Activated CD4-positive, alpha-beta T cell treated with anti-CD3 and anti-CD28 coated beads, Interleukin-2, amount 10 ng/mL, durations not matched to agents 7 days and 5 days (primary cell): ENCODE measurements around the gene BMP10. TPM values are rescaled to one million over a fixed set of nuclear protein-coding genes. Genes with fewer than 3 reads are reported as not detected.
A peak's percentile ranks its signal among the peaks of the same experiment; 100 is the strongest.

Source experiments
- CTCF ChIA-PET: fragments of 350-600 bp; sonication (Branson Sonifier 250); formaldehyde crosslinking; loops from one replicate; lab custom pipeline; 2021; ENCODE audit warnings: antibody characterized with exemption; lab: Charles Lee
- POLR2A ChIA-PET: fragments of 350-600 bp; sonication (Branson Sonifier 250); formaldehyde crosslinking; loops from one replicate; lab custom pipeline; 2021; ENCODE audit warnings: antibody characterized with exemption; lab: Charles Lee
- DNase-seq: peaks from one replicate; pipeline ENCODE4 v3.0.0-alpha.2; 2020
- H3K27ac Mint-ChIP-seq: one replicate; pipeline ENCODE4 v1.8.0; 2021; ENCODE audit warnings: mild to moderate bottlenecking, moderate library complexity, mixed read lengths
- H3K27me3 Mint-ChIP-seq: one replicate; pipeline ENCODE4 v1.8.0; 2021; ENCODE audit warnings: mixed read lengths
- H3K36me3 Mint-ChIP-seq: one replicate; pipeline ENCODE4 v1.8.0; 2021; ENCODE audit warnings: low read depth, mixed read lengths
- H3K4me1 Mint-ChIP-seq: one replicate; pipeline ENCODE4 v1.8.0; 2021; ENCODE audit warnings: mixed read lengths
- H3K4me3 Mint-ChIP-seq: one replicate; pipeline ENCODE4 v1.8.0; 2021; ENCODE audit warnings: mild to moderate bottlenecking, moderate library complexity, mixed read lengths
- H3K9me3 Mint-ChIP-seq: one replicate; pipeline ENCODE4 v1.8.0; 2021; ENCODE audit warnings: mixed read lengths
- total RNA-seq, 2 experiments: library from RNA; stranded (reverse); gene quantifications; one replicate each; pipeline ENCODE4 v1.2.3, GENCODE V29; 2021

The BMP10 gene
- total RNA-seq, 2 experiments from 2014 or later: not detected

- Mint-ChIP-seq H3K27me3 (peaks cover 19% of the 10 kb centered on the region), H3K36me3 (peaks cover 3% of the 10 kb centered on the region), H3K9me3 (no peaks in the 10 kb centered on the region), H3K27ac (no peak overlapping the region), H3K4me1 (peaks cover 1% of the 10 kb centered on the region), H3K4me3 (no peak overlapping the region)
- ChIA-PET POLR2A (no interaction called here), CTCF (interaction anchor here (0.6 kb wide), 1 partner anchor 49 kb away, joined by 3 read pairs; no protein-coding TSS in a partner anchor)
- no peak for DNase-seq
Measured at GRCh38 chr2:68845043-68845442, 26.2 kb downstream of the BMP10 start.

- H3K27ac Mint-ChIP-seq: no peak overlapping the region
- H3K27me3 Mint-ChIP-seq: no peaks in the 10 kb centered on the region
- peaks cover 3% of the 10 kb centered on the region for H3K9me3 Mint-ChIP-seq
- ChIA-PET CTCF (interaction anchor here (0.7 to 3.7 kb wide), 15 partner anchors 9 to 88 kb away, joined by 3 to 15 read pairs (median 3); no protein-coding TSS in a partner anchor), POLR2A (no interaction called here)
- peaks cover 3% of the 10 kb centered on the region for H3K36me3 Mint-ChIP-seq
- H3K4me1 Mint-ChIP-seq: peaks cover 35% of the 10 kb centered on the region
- no peak for DNase-seq
- H3K4me3 Mint-ChIP-seq: no peak overlapping the region
Measured at GRCh38 chr2:68839260-68839833, 31.9 kb downstream of the BMP10 start.

GRCh38 chr2:68838641-68839040 lies 32.6 kb downstream of the BMP10 start:
- Mint-ChIP-seq H3K9me3 (peaks cover 3% of the 10 kb centered on the region), H3K4me3 (no peak overlapping the region), H3K4me1 (peaks cover 35% of the 10 kb centered on the region), H3K36me3 (peaks cover 3% of the 10 kb centered on the region), H3K27me3 (no peaks in the 10 kb centered on the region), H3K27ac (no peak overlapping the region)
- ChIA-PET CTCF (interaction anchor here (0.7 to 3.7 kb wide), 18 partner anchors 9 to 130 kb away, joined by 3 to 15 read pairs (median 3); no protein-coding TSS in a partner anchor), POLR2A (no interaction called here)
- DNase-seq: no peak

- DNase-seq: no peak
- H3K4me3 Mint-ChIP-seq: no peak overlapping the region
- peaks cover 3% of the 10 kb centered on the region for H3K9me3 Mint-ChIP-seq
- H3K36me3 Mint-ChIP-seq: peaks cover 7% of the 10 kb centered on the region
- H3K27me3 Mint-ChIP-seq: no peaks in the 10 kb centered on the region
- POLR2A ChIA-PET: no interaction called here
- CTCF ChIA-PET: interaction anchor here (0.6 to 3.7 kb wide), 11 partner anchors 8 to 548 kb away, joined by 3 to 15 read pairs (median 3); no protein-coding TSS in a partner anchor
- H3K27ac Mint-ChIP-seq: peak overlapping the region; percentile 54
- H3K4me1 Mint-ChIP-seq: peaks cover 39% of the 10 kb centered on the region
Measured at GRCh38 chr2:68837861-68838341, 33.3 kb downstream of the BMP10 start.

GRCh38 chr2:68837164-68837860 lies 33.9 kb downstream of the BMP10 start:
- peak; percentile 71 for DNase-seq

GRCh38 chr2:68835621-68836020 lies 35.6 kb downstream of the BMP10 start:
- no peaks in the 10 kb centered on the region for H3K27me3 Mint-ChIP-seq
- ChIA-PET POLR2A (no interaction called here), CTCF (interaction anchor here (0.7 to 2.0 kb wide), 4 partner anchors 11 to 120 kb away, joined by 3 to 5 read pairs (median 5); no protein-coding TSS in a partner anchor)
- H3K27ac Mint-ChIP-seq: no peak overlapping the region
- DNase-seq: no peak
- H3K4me1 Mint-ChIP-seq: peaks cover 62% of the 10 kb centered on the region
- peaks cover 12% of the 10 kb centered on the region for H3K36me3 Mint-ChIP-seq
- H3K9me3 Mint-ChIP-seq: peaks cover 3% of the 10 kb centered on the region
- H3K4me3 Mint-ChIP-seq: no peak overlapping the region

More at GRCh38 chr2:68837164-68837860, 33.9 kb downstream of the BMP10 start:
- H3K27me3 Mint-ChIP-seq: no peaks in the 10 kb centered on the region
- peak overlapping the region; percentile 54 for H3K27ac Mint-ChIP-seq
- peaks cover 3% of the 10 kb centered on the region for H3K9me3 Mint-ChIP-seq
- ChIA-PET POLR2A (interaction anchor here (0.7 kb wide), 1 partner anchor 70 kb away, joined by 4 read pairs; no protein-coding TSS in a partner anchor), CTCF (interaction anchor here (1.0 to 2.8 kb wide), 9 partner anchors 9 to 374 kb away, joined by 3 to 15 read pairs (median 4); no protein-coding TSS in a partner anchor)
- peaks cover 45% of the 10 kb centered on the region for H3K4me1 Mint-ChIP-seq
- H3K36me3 Mint-ChIP-seq: peaks cover 8% of the 10 kb centered on the region
- H3K4me3 Mint-ChIP-seq: no peak overlapping the region

GRCh38 chr2:68834737-68835376 lies 36.3 kb downstream of the BMP10 start:
- ChIA-PET CTCF (interaction anchor here (0.7 kb wide), 1 partner anchor 119 kb away, joined by 3 read pairs; no protein-coding TSS in a partner anchor), POLR2A (no interaction called here)
- H3K4me3 Mint-ChIP-seq: no peak overlapping the region
- no peaks in the 10 kb centered on the region for H3K27me3 Mint-ChIP-seq
- H3K9me3 Mint-ChIP-seq: peaks cover 3% of the 10 kb centered on the region
- no peak for DNase-seq
- H3K27ac Mint-ChIP-seq: no peak overlapping the region
- peaks cover 14% of the 10 kb centered on the region for H3K36me3 Mint-ChIP-seq
- peaks cover 68% of the 10 kb centered on the region for H3K4me1 Mint-ChIP-seq

GRCh38 chr2:68833162-68833561 lies 38.0 kb downstream of the BMP10 start:
- Mint-ChIP-seq H3K36me3 (peaks cover 23% of the 10 kb centered on the region), H3K4me3 (no peak overlapping the region), H3K4me1 (peaks cover 80% of the 10 kb centered on the region), H3K27ac (no peak overlapping the region), H3K27me3 (no peaks in the 10 kb centered on the region), H3K9me3 (no peaks in the 10 kb centered on the region)
- ChIA-PET CTCF (interaction anchor here (1.0 kb wide), 1 partner anchor 13 kb away, joined by 3 read pairs; no protein-coding TSS in a partner anchor), POLR2A (no interaction called here)
- DNase-seq: no peak

GRCh38 chr2:68832233-68832869 lies 38.8 kb downstream of the BMP10 start:
- no peaks in the 10 kb centered on the region for H3K27me3 Mint-ChIP-seq
- peak overlapping the region; percentile 78 for H3K27ac Mint-ChIP-seq
- no peaks in the 10 kb centered on the region for H3K9me3 Mint-ChIP-seq
- H3K36me3 Mint-ChIP-seq: peaks cover 30% of the 10 kb centered on the region
- no peak for DNase-seq
- POLR2A ChIA-PET: no interaction called here
- no peak overlapping the region for H3K4me3 Mint-ChIP-seq
- CTCF ChIA-PET: interaction anchor here (0.9 to 1.0 kb wide), 2 partner anchors 14 to 23 kb away, joined by 3 read pairs; no protein-coding TSS in a partner anchor
- peaks cover 80% of the 10 kb centered on the region for H3K4me1 Mint-ChIP-seq

- DNase-seq: no peak
- peak overlapping the region; percentile 78 for H3K27ac Mint-ChIP-seq
- no peaks in the 10 kb centered on the region for H3K27me3 Mint-ChIP-seq
- peaks cover 75% of the 10 kb centered on the region for H3K4me1 Mint-ChIP-seq
- no peak overlapping the region for H3K4me3 Mint-ChIP-seq
- POLR2A ChIA-PET: no interaction called here
- H3K9me3 Mint-ChIP-seq: no peaks in the 10 kb centered on the region
- H3K36me3 Mint-ChIP-seq: peaks cover 36% of the 10 kb centered on the region
- CTCF ChIA-PET: interaction anchor here (0.9 kb wide), 1 partner anchor 23 kb away, joined by 3 read pairs; no protein-coding TSS in a partner anchor
Measured at GRCh38 chr2:68831686-68832232, 39.4 kb downstream of the BMP10 start.

GRCh38 chr2:68829749-68830148 lies 41.4 kb downstream of the BMP10 start:
- CTCF ChIA-PET: interaction anchor here (0.6 to 2.1 kb wide), 12 partner anchors 9 to 364 kb away, joined by 3 to 8 read pairs (median 4); no protein-coding TSS in a partner anchor
- Mint-ChIP-seq H3K4me3 (peak overlapping the region; percentile 56), H3K9me3 (no peaks in the 10 kb centered on the region), H3K27me3 (no peaks in the 10 kb centered on the region), H3K27ac (peak overlapping the region; percentile 93), H3K36me3 (peaks cover 55% of the 10 kb centered on the region), H3K4me1 (peaks cover 71% of the 10 kb centered on the region)
- POLR2A ChIA-PET: no interaction called here
- no peak for DNase-seq
